OCI-LY1 (cell line): ENCODE results near the gene PJA2.

ENCODE experiments used
- H2AFZ ChIP-seq: fragments of 200-600 bp; sonication (generic), shearing (Covaris generic); 2 replicates; pipeline ENCODE4 v1.6.0; 2014; ENCODE audit warnings: antibody characterized with exemption, mild to moderate bottlenecking, low read length
- H3F3A ChIP-seq: fragments of 200-600 bp; sonication (generic), shearing (Covaris generic); 2 replicates; pipeline ENCODE4 v1.6.0; 2014; ENCODE audit warnings: mild to moderate bottlenecking, antibody characterized with exemption, low read length, moderate library complexity; ENCODE audit not compliant: insufficient read depth
- H3K27ac ChIP-seq: fragments of 200-600 bp; sonication (generic); 2 replicates; pipeline ENCODE4 v1.5.1; 2014; ENCODE audit warnings: low read length, mixed run types, mild to moderate bottlenecking, low read depth; ENCODE audit not compliant: poor library complexity, severe bottlenecking
- H3K27me3 ChIP-seq: fragments of 200-600 bp; sonication (generic); 2 replicates; pipeline ENCODE4 v1.6.0; 2014; ENCODE audit warnings: antibody characterized with exemption, mild to moderate bottlenecking, low read length, moderate library complexity; ENCODE audit not compliant: insufficient read depth
- H3K36me3 ChIP-seq: fragments of 200-600 bp; sonication (generic); 2 replicates; pipeline ENCODE4 v1.6.1; 2014; ENCODE audit warnings: mild to moderate bottlenecking, antibody characterized with exemption, low read length, moderate library complexity, mixed read lengths; ENCODE audit not compliant: insufficient read depth
- H3K4me1 ChIP-seq: fragments of 200-600 bp; sonication (generic); 2 replicates; pipeline ENCODE4 v1.5.1; 2014; ENCODE audit warnings: mild to moderate bottlenecking, low read length, moderate library complexity; ENCODE audit not compliant: insufficient read depth, severe bottlenecking
- H3K4me2 ChIP-seq: fragments of 200-600 bp; sonication (generic), shearing (Covaris generic); 2 replicates; pipeline ENCODE4 v1.6.1; 2014; ENCODE audit warnings: low read length
- H3K4me3 ChIP-seq: fragments of 200-600 bp; sonication (generic); 2 replicates; pipeline ENCODE4 v1.5.1; 2014; ENCODE audit warnings: low read length, low read depth, mild to moderate bottlenecking, mixed read lengths; ENCODE audit not compliant: poor library complexity, severe bottlenecking
- H3K79me2 ChIP-seq: fragments of 200-600 bp; shearing (Covaris generic); 2 replicates; pipeline ENCODE4 v1.6.1; 2016; ENCODE audit warnings: mixed run types, low read length, mixed read lengths; ENCODE audit not compliant: insufficient read depth
- H3K9ac ChIP-seq: fragments of 200-600 bp; sonication (generic), shearing (Covaris generic); 2 replicates; pipeline ENCODE4 v1.6.1; 2014; ENCODE audit warnings: mild to moderate bottlenecking, low read length, mixed read lengths
- H3K9me2 ChIP-seq: fragments of 200-600 bp; sonication (generic), shearing (Covaris generic); 2 replicates; pipeline ENCODE4 v1.6.1; 2014; ENCODE audit warnings: low read depth, mild to moderate bottlenecking, low read length, mixed read lengths
- H3K9me3 ChIP-seq: fragments of 200-600 bp; shearing (Covaris generic); 2 replicates; pipeline ENCODE4 v1.6.1; 2014; ENCODE audit warnings: low read length, mixed read lengths
- H4K20me1 ChIP-seq: fragments of 200-600 bp; sonication (generic), shearing (Covaris generic); 2 replicates; pipeline ENCODE4 v1.6.0; 2016; ENCODE audit warnings: mild to moderate bottlenecking, low read length; ENCODE audit not compliant: insufficient read depth
- CTCF ChIP-seq: fragments of 200-600 bp; sonication (generic), shearing (Covaris generic); IDR thresholded peaks from 2 replicates; pipeline ENCODE4 v1.5.1; 2017; ENCODE audit warnings: mild to moderate bottlenecking, antibody characterized with exemption, low read length, moderate library complexity, mixed read lengths
- EZH2 ChIP-seq: fragments of 200-600 bp; sonication (generic), shearing (Covaris generic); IDR thresholded peaks from 2 replicates; pipeline ENCODE4 v1.8.0; 2017; ENCODE audit warnings: borderline replicate concordance, mixed run types, mild to moderate bottlenecking, antibody characterized with exemption, low read length, moderate library complexity, mixed read lengths

Gene PJA2

GRCh38 chr5:109340351-109340750 lies 69.4 kb downstream of the PJA2 start:
- Histone ChIP-seq H2AFZ (no peak overlapping the region), H3K79me2 (no peaks in the 10 kb centered on the region), H3K4me2 (no peak overlapping the region), H3K4me3 (no peak overlapping the region), H3K36me3 (peaks cover 43% of the 10 kb centered on the region), H3F3A (no peaks in the 10 kb centered on the region), H4K20me1 (no peaks in the 10 kb centered on the region), H3K4me1 (no peaks in the 10 kb centered on the region), H3K9me2 (no peaks in the 10 kb centered on the region), H3K9ac (no peak overlapping the region), H3K27ac (no peak overlapping the region), H3K9me3 (no peaks in the 10 kb centered on the region), H3K27me3 (no peaks in the 10 kb centered on the region)
- TF ChIP-seq EZH2 (no peak), CTCF (no peak)

GRCh38 chr5:109335114-109335513 lies 74.7 kb downstream of the PJA2 start:
- Histone ChIP-seq H3K4me2 (no peak overlapping the region), H3K27ac (no peak overlapping the region), H3K9me3 (no peaks in the 10 kb centered on the region), H3K9ac (no peak overlapping the region), H4K20me1 (no peaks in the 10 kb centered on the region), H3K4me3 (no peak overlapping the region), H3K27me3 (no peaks in the 10 kb centered on the region), H3K4me1 (no peaks in the 10 kb centered on the region), H3K79me2 (no peaks in the 10 kb centered on the region), H2AFZ (no peak overlapping the region), H3K9me2 (no peaks in the 10 kb centered on the region), H3F3A (no peaks in the 10 kb centered on the region), H3K36me3 (peaks cover 26% of the 10 kb centered on the region)
- TF ChIP-seq EZH2 (no peak), CTCF (no peak)

GRCh38 chr5:109334056-109334455 lies 75.7 kb downstream of the PJA2 start:
- Histone ChIP-seq H3K79me2 (no peaks in the 10 kb centered on the region), H3K9me3 (no peaks in the 10 kb centered on the region), H3F3A (no peaks in the 10 kb centered on the region), H2AFZ (no peak overlapping the region), H3K27ac (no peak overlapping the region), H3K4me1 (no peaks in the 10 kb centered on the region), H3K36me3 (peaks cover 24% of the 10 kb centered on the region), H3K9ac (no peak overlapping the region), H4K20me1 (no peaks in the 10 kb centered on the region), H3K9me2 (no peaks in the 10 kb centered on the region), H3K4me2 (no peak overlapping the region), H3K4me3 (no peak overlapping the region), H3K27me3 (no peaks in the 10 kb centered on the region)
- TF ChIP-seq CTCF = no peak
- no peak for TF ChIP-seq EZH2
